Breast epithelium (tissue), 3 donors: ENCODE results near the gene STPG3.

Experiments used
- POLR2AphosphoS5 ChIP-seq, 3 donors: sonication (generic); formaldehyde crosslinking; IDR thresholded peaks; one replicate each; pipeline ENCODE4 v1.6.1; 2017; ENCODE audit warnings: antibody characterized with exemption in 3 of 3
- TF ChIP-seq, protein P1 (sequence below), 3 donors: fragments of 450-650 bp; IDR thresholded peaks; one replicate each; pipeline ENCODE4 v1.5.1; 2016 to 2017; ENCODE audit warnings: antibody characterized with exemption in 3 of 3, mild to moderate bottlenecking in 3 of 3, moderate library complexity in 3 of 3

DNA sequence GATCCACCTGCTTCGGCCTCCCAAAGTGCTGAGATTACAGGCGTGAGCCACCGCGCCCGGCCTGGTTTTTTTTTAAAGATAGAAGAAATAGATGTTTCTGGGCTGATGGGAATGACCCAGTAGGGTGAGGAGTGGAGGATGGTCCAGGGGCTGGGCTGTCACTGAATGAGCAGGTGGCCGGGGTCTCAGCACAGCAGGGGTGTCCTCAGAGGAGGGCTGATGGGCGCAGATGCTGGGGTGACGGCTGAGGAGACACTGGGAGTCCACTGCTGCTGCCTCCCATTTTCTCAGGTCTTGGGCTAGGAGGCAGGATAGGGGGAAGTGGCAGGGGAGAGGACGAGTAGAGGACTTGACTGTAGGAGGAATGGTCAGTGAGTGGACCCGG lies 24.1 kb downstream of the STPG3 start:
- TF ChIP-seq, protein P1, sequence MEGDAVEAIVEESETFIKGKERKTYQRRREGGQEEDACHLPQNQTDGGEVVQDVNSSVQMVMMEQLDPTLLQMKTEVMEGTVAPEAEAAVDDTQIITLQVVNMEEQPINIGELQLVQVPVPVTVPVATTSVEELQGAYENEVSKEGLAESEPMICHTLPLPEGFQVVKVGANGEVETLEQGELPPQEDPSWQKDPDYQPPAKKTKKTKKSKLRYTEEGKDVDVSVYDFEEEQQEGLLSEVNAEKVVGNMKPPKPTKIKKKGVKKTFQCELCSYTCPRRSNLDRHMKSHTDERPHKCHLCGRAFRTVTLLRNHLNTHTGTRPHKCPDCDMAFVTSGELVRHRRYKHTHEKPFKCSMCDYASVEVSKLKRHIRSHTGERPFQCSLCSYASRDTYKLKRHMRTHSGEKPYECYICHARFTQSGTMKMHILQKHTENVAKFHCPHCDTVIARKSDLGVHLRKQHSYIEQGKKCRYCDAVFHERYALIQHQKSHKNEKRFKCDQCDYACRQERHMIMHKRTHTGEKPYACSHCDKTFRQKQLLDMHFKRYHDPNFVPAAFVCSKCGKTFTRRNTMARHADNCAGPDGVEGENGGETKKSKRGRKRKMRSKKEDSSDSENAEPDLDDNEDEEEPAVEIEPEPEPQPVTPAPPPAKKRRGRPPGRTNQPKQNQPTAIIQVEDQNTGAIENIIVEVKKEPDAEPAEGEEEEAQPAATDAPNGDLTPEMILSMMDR (IDR thresholded peaks at IDR 0.05): no peak
- TF ChIP-seq POLR2AphosphoS5 (IDR thresholded peaks at IDR 0.05): no peak
